CD14-positive monocyte (primary cell): ENCODE data around the gene RPTOR. TPM values are rescaled to one million over a fixed set of nuclear protein-coding genes. Genes with fewer than 3 reads are reported as not detected.

Experiments used
- DNase-seq, 3 donors: peaks; one replicate each; pipeline ENCODE4 v3.0.0-alpha.2; 2011 to 2022
- H2AFZ ChIP-seq: 2 replicates; pipeline ENCODE4 v1.6.0; 2012; ENCODE audit warnings: mild to moderate bottlenecking, low read depth, low read length, inconsistent platforms; ENCODE audit not compliant: insufficient read depth, poor library complexity, severe bottlenecking
- H3K27ac ChIP-seq, 2 donors: 1 replicate in 1 of 2; 2 replicates in 1 of 2; pipeline ENCODE4 v1.5.1; 2012 to 2013; ENCODE audit warnings: low read length in 2 of 2, control low read depth in 1 of 2, inconsistent platforms in 1 of 2, low read depth in 1 of 2, mild to moderate bottlenecking in 1 of 2
- H3K27me3 ChIP-seq, 2 donors: one replicate each; pipeline versions ENCODE4 v1.6.0 to v1.6.1; 2011 to 2013; ENCODE audit warnings: low read length in 2 of 2; ENCODE audit not compliant: control insufficient read depth in 2 of 2, insufficient read depth in 2 of 2
- H3K36me3 ChIP-seq, 2 donors: replicated peaks in 1 of 2; 1 replicate in 1 of 2; 2 replicates in 1 of 2; pipeline versions ENCODE4 v1.5.1 to v1.6.1; 2012 to 2013; ENCODE audit warnings: low read length in 2 of 2, control low read depth in 1 of 2, inconsistent platforms in 1 of 2, mild to moderate bottlenecking in 1 of 2; ENCODE audit not compliant: insufficient read depth in 2 of 2, control insufficient read depth in 1 of 2
- H3K4me1 ChIP-seq, 2 donors: 1 replicate in 1 of 2; 2 replicates in 1 of 2; pipeline versions ENCODE4 v1.5.1 to v1.6.1; 2012 to 2013; ENCODE audit warnings: low read length in 2 of 2, control low read depth in 1 of 2, inconsistent platforms in 1 of 2, mild to moderate bottlenecking in 1 of 2, moderate library complexity in 1 of 2; ENCODE audit not compliant: insufficient read depth in 2 of 2, control insufficient read depth in 1 of 2
- H3K4me2 ChIP-seq: replicated peaks from 2 replicates; pipeline ENCODE3; 2012; ENCODE audit warnings: low read length, moderate library complexity, mild to moderate bottlenecking; ENCODE audit not compliant: poor library complexity, severe bottlenecking; ENCODE audit errors: extremely low read depth
- H3K4me3 ChIP-seq, 3 experiments: fragments of 200-600 bp in 1 of 3; sonication (generic) in 1 of 3; replicated peaks in 1 of 3; 1 replicate in 2 of 3; 2 replicates in 1 of 3; pipeline ENCODE4 v1.5.1; 2011 to 2013; ENCODE audit warnings: low read length in 3 of 3, mild to moderate bottlenecking in 3 of 3, control low read depth in 2 of 3, low read depth in 2 of 3, inconsistent platforms in 1 of 3, moderate library complexity in 1 of 3
- H3K79me2 ChIP-seq: 2 replicates; pipeline ENCODE4 v1.6.0; 2012; ENCODE audit warnings: mild to moderate bottlenecking, control low read depth, inconsistent platforms, low read length, moderate library complexity; ENCODE audit not compliant: insufficient read depth
- H3K9ac ChIP-seq: 2 replicates; pipeline ENCODE4 v1.6.0; 2017; ENCODE audit warnings: low read length, mild to moderate bottlenecking; ENCODE audit not compliant: insufficient read depth, poor library complexity, severe bottlenecking
- H3K9me3 ChIP-seq, 2 donors: replicated peaks in 1 of 2; 1 replicate in 1 of 2; 2 replicates in 1 of 2; pipeline versions ENCODE4 v1.5.1 to v1.6.1; 2012 to 2013; ENCODE audit warnings: low read length in 2 of 2, control low read depth in 1 of 2; ENCODE audit not compliant: control insufficient read depth in 1 of 2, insufficient read depth in 1 of 2
- H4K20me1 ChIP-seq: 2 replicates; pipeline ENCODE4 v1.6.0; 2012; ENCODE audit warnings: mild to moderate bottlenecking, low read length, control low read depth, moderate library complexity; ENCODE audit not compliant: insufficient read depth
- H3K27ac Mint-ChIP-seq, 7 donors: one replicate each; pipeline ENCODE4 v1.8.0; 2020; ENCODE audit warnings: mild to moderate bottlenecking in 7 of 7, mixed read lengths in 7 of 7, moderate library complexity in 6 of 7, inconsistent platforms in 2 of 7
- H3K27me3 Mint-ChIP-seq, 3 donors: one replicate each; pipeline ENCODE4 v1.8.0; 2021 to 2022; ENCODE audit warnings: low read depth in 3 of 3, mild to moderate bottlenecking in 3 of 3, mixed read lengths in 3 of 3, moderate library complexity in 3 of 3, inconsistent platforms in 1 of 3
- H3K36me3 Mint-ChIP-seq, 2 donors: one replicate each; pipeline ENCODE4 v1.8.0; 2020; ENCODE audit warnings: mixed read lengths in 2 of 2, inconsistent platforms in 1 of 2, mild to moderate bottlenecking in 1 of 2
- H3K4me1 Mint-ChIP-seq: one replicate; pipeline ENCODE4 v1.8.0; 2020; ENCODE audit warnings: mild to moderate bottlenecking, mixed read lengths
- H3K4me3 Mint-ChIP-seq, 2 donors: one replicate each; pipeline ENCODE4 v1.8.0; 2020; ENCODE audit warnings: mild to moderate bottlenecking in 2 of 2, mixed read lengths in 2 of 2, moderate library complexity in 1 of 2
- H3K9me3 Mint-ChIP-seq, 7 donors: one replicate each; pipeline ENCODE4 v1.8.0; 2020 to 2022; ENCODE audit warnings: mixed read lengths in 7 of 7, mild to moderate bottlenecking in 6 of 7, moderate library complexity in 6 of 7, inconsistent platforms in 2 of 7
- WGBS: methylation state at CpG from one replicate; pipeline ENCODE4 v1.1.5; 2013; ENCODE audit warnings: missing lambda C conversion rate; ENCODE audit not compliant: insufficient coverage; 5-methylcytosine and 5-hydroxymethylcytosine counted together
- intact Hi-C, 2 donors: fragments of 100-400 bp; cut with micrococcal nuclease; formaldehyde crosslinking; loops; one replicate each; pipeline versions ENCODE4 v1.15.0 to v1.15.1; 2023
- polyA plus RNA-seq, 3 donors: library from polyadenylated mRNA; depleted of rRNA in 1 of 3; unstranded in 2 of 3; stranded (reverse) in 1 of 3; fragments of 300-500 nt in 2 of 3; fragments of >200 nt in 1 of 3; fragmentation: Illumina TruSeq in 2 of 3; gene quantifications; 1 replicate in 2 of 3; 2 replicates in 1 of 3; pipeline ENCODE4 v1.2.3, GENCODE V29; 2012 to 2021
- TF ChIP-seq, protein P1 (sequence below): fragments of 200-600 bp; IDR thresholded peaks from one replicate; pipeline ENCODE4 v1.8.0; 2022; ENCODE audit warnings: antibody characterized with exemption, mild to moderate bottlenecking

Gene RPTOR
- polyA plus RNA-seq, 3 donors = 1.1 to 8.7 (median 2.6) TPM

DNA sequence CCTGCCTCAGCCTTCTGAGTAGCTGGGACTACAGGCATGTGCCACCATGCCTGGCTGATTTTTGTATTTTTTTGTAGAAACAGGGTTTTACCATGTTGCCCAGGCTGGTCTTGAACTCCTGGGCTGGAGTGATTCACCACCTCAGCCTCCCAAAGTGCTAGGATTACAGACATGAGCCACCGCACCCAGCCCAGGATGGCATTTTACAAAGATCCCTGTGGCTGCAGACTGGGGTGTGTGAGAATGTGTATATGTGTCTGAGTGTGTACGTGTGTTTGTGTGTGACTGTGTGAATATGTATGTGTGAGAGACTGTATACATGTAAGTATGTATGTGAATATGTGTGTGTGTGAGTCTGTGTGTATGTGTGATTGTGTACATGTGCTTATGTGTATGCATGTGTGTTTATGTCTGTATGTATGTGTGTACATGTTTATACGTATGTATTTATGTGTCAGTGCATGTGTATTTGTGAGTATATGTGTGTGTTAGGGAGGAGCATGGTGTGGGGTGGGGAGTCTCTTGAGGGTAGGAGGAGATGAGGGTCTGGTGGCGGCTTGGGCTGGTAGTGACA is 17.0 kb downstream of the RPTOR start:
- Mint-ChIP-seq H3K36me3 (peaks cover 9 to 10% of the 10 kb centered on the region in 2 donors), H3K4me3 (no peak overlapping the region), H3K4me1 (peaks cover 18% of the 10 kb centered on the region), H3K9me3 (no peaks in the 10 kb centered on the region), H3K27ac (no peak overlapping the region), H3K27me3 (peaks cover 0 to 2% (median 0%) of the 10 kb centered on the region in 3 donors)
- Histone ChIP-seq H4K20me1 (peaks cover 55% of the 10 kb centered on the region), H3K4me1 (no peaks in the 10 kb centered on the region), H3K36me3 (no peaks in the 10 kb centered on the region), H3K27me3 (no peaks in the 10 kb centered on the region), H3K9me3 (no peaks in the 10 kb centered on the region), H3K27ac (no peak overlapping the region), H3K4me3 (no peak overlapping the region), H3K4me2 (no peak overlapping the region), H3K79me2 (peaks cover 40% of the 10 kb centered on the region), H3K9ac (no peak overlapping the region), H2AFZ (no peak overlapping the region)
- intact Hi-C loops = no loop called here
- TF ChIP-seq, protein P1, sequence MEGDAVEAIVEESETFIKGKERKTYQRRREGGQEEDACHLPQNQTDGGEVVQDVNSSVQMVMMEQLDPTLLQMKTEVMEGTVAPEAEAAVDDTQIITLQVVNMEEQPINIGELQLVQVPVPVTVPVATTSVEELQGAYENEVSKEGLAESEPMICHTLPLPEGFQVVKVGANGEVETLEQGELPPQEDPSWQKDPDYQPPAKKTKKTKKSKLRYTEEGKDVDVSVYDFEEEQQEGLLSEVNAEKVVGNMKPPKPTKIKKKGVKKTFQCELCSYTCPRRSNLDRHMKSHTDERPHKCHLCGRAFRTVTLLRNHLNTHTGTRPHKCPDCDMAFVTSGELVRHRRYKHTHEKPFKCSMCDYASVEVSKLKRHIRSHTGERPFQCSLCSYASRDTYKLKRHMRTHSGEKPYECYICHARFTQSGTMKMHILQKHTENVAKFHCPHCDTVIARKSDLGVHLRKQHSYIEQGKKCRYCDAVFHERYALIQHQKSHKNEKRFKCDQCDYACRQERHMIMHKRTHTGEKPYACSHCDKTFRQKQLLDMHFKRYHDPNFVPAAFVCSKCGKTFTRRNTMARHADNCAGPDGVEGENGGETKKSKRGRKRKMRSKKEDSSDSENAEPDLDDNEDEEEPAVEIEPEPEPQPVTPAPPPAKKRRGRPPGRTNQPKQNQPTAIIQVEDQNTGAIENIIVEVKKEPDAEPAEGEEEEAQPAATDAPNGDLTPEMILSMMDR = no peak
- DNase-seq = no peak
- WGBS = 100% methylated on average over 4 of the region's 4 CpGs

DNA sequence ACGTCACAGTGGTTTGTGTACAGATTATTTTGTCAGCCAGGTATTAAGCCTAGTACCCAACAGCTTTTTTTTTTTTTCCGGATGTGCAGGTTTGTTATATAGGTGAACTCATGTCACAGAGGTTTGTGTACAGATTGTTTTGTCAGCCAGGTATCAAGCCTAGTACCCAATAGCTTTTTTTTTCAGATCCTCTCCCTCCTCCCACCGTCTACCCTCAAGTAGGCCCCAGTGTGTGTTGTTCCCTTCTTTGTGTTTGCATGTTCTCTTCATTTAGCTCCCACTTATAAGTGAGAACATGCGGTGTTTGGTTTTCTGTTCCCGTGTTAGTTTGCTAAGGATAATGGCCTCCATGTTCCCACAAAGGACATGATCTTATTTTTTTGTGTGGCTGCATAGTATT is 19.9 kb downstream of the RPTOR start:
- no peak for DNase-seq
- H2AFZ ChIP-seq = no peak overlapping the region
- Mint-ChIP-seq H3K4me1 (peaks cover 9% of the 10 kb centered on the region), H3K36me3 (peaks cover under 1 to 4% of the 10 kb centered on the region in 2 donors), H3K27me3 (peaks cover 0 to 2% (median 0%) of the 10 kb centered on the region in 3 donors), H3K4me3 (no peak overlapping the region), H3K9me3 (no peaks in the 10 kb centered on the region), H3K27ac (no peak overlapping the region)
- H3K36me3 ChIP-seq = no peaks in the 10 kb centered on the region
- intact Hi-C loops = no loop called here
- no peaks in the 10 kb centered on the region for H3K9me3 ChIP-seq
- H3K79me2 ChIP-seq = peaks cover 51% of the 10 kb centered on the region
- no peak overlapping the region for H3K4me2 ChIP-seq
- no peak overlapping the region for H3K4me3 ChIP-seq
- no peaks in the 10 kb centered on the region for H3K4me1 ChIP-seq
- H4K20me1 ChIP-seq = peaks cover 57% of the 10 kb centered on the region
- H3K9ac ChIP-seq = no peak overlapping the region
- WGBS = no CpG with 5 or more reads among the region's 5 CpGs
- H3K27ac ChIP-seq = no peak overlapping the region
- TF ChIP-seq, protein P1 = no peak
- no peaks in the 10 kb centered on the region for H3K27me3 ChIP-seq
